ENCODE measurements around the gene TMEM217. TPM values are rescaled to one million over a fixed set of nuclear protein-coding genes. Genes with fewer than 3 reads are reported as not detected.

Gene TMEM217
- polyA plus RNA-seq, 1 of the 3 experiments (the other 2 are of a cell fraction), result 1.5 TPM

- H3K27me3 ChIP-seq (ENCODE audit: insufficient read depth), result no peaks in the 10 kb centered on the region
- peaks cover 2% of the 10 kb centered on the region for H3F3A ChIP-seq (replicated peaks; ENCODE audit: insufficient read depth)
- ChIA-PET CTCF (interaction anchor here (0.7 to 5.9 kb wide), 9 partner anchors 10 to 287 kb away, joined by 3 to 43 read pairs (median 3); no protein-coding TSS in a partner anchor), POLR2A (no interaction called here)
- peaks cover 2 to 13% of the 10 kb centered on the region in 2 experiments for H3K4me1 ChIP-seq (ENCODE audit: control insufficient read depth in 1 of 2, insufficient read depth in 2 of 2, low read depth in 1 of 2, low read length in 1 of 2)
- no peak overlapping the region for H3K9ac ChIP-seq
- H3K9me2 ChIP-seq, result no peaks in the 10 kb centered on the region
- no peaks in the 10 kb centered on the region for H3K79me2 ChIP-seq (ENCODE audit: insufficient read depth)
- H3K27ac ChIP-seq (ENCODE audit: low read depth in 2 of 2, low read length in 1 of 2), result no peak overlapping the region
- no peak overlapping the region for H3K4me3 ChIP-seq (ENCODE audit: low read depth in 2 of 2, low read length in 1 of 2)
- H3K36me3 ChIP-seq (replicated peaks in 1 of 2; ENCODE audit: control insufficient read depth in 1 of 2, insufficient read depth in 2 of 2, low read length in 1 of 2), result peaks cover 14 to 30% of the 10 kb centered on the region in 2 experiments
- DNase-seq, result no peak
- no peak for TF ChIP-seq USF2 (IDR thresholded peaks at IDR 0.05; ENCODE audit: borderline replicate concordance, low read depth, low read length)
- TF ChIP-seq REST (IDR thresholded peaks at IDR 0.05; ENCODE audit: low read depth, low read length), result no peak
- no peak for TF ChIP-seq EZH2phosphoT487 (IDR thresholded peaks at IDR 0.05; ENCODE audit: borderline replicate concordance, low read depth)
- TF ChIP-seq RCOR1 (IDR thresholded peaks at IDR 0.05; ENCODE audit: low read length), result no peak
- TF ChIP-seq MAX (IDR thresholded peaks at IDR 0.05; ENCODE audit: low read depth), result no peak
- no peak for TF ChIP-seq JUND (IDR thresholded peaks at IDR 0.05)
- no peak for TF ChIP-seq FOXM1 (IDR thresholded peaks at IDR 0.05; ENCODE audit: low read depth)
- TF ChIP-seq ELF1 (IDR thresholded peaks at IDR 0.05), result no peak
- no peak for TF ChIP-seq RAD21 (IDR thresholded peaks at IDR 0.05; ENCODE audit: low read length)
- TF ChIP-seq NRF1 (IDR thresholded peaks at IDR 0.05; ENCODE audit: low read depth, low read length), result no peak
- TF ChIP-seq SIN3A (IDR thresholded peaks at IDR 0.05; ENCODE audit: borderline replicate concordance, low read depth, low read length), result no peak
- TF ChIP-seq EP300 (IDR thresholded peaks at IDR 0.05; ENCODE audit: borderline replicate concordance in 1 of 2, low read depth in 1 of 2, low read length in 1 of 2), result no peak
- TF ChIP-seq FOSL2 (IDR thresholded peaks at IDR 0.05; ENCODE audit: borderline replicate concordance, low read depth), result no peak
- TF ChIP-seq PBX3 (IDR thresholded peaks at IDR 0.05), result no peak
- no peaks in the 10 kb centered on the region for H3K9me3 ChIP-seq
- H3K4me2 ChIP-seq, result no peak overlapping the region
- no peaks in the 10 kb centered on the region for H4K20me1 ChIP-seq (ENCODE audit: insufficient read depth)
- H2AFZ ChIP-seq (ENCODE audit: low read depth), result no peak overlapping the region
- WGBS (ENCODE audit: low lambda C conversion rate), result 98% methylated on average over 7 of the region's 7 CpGs
Measured at GRCh38 chr6:37304766-37305165, 46.8 kb upstream of the TMEM217 start.

All from SK-N-SH (cell line).